Endodermal cell (in vitro differentiated cells): Measurements from ENCODE around the gene GCNT4. TPM values are rescaled to one million over a fixed set of nuclear protein-coding genes. Genes with fewer than 3 reads are reported as not detected.
"Not testable (repeated sequence)": the region's sequence is repeated elsewhere in the genome, so short reads cannot be mapped to it uniquely, and the experiment has no call there.

Experiments used
- DNase-seq: peaks from one replicate; pipeline ENCODE4 v3.0.0-alpha.2; 2017
- H3K27ac ChIP-seq: 2 replicates; pipeline ENCODE4 v1.5.1; 2013; ENCODE audit warnings: mild to moderate bottlenecking, low read depth, low read length, moderate library complexity
- H3K27me3 ChIP-seq: 2 replicates; pipeline ENCODE4 v1.6.1; 2013; ENCODE audit warnings: mild to moderate bottlenecking, low read length, moderate library complexity; ENCODE audit not compliant: insufficient read depth, control insufficient read depth, poor library complexity, severe bottlenecking
- H3K36me3 ChIP-seq: 2 replicates; pipeline ENCODE4 v1.7.0; 2013; ENCODE audit warnings: mild to moderate bottlenecking, low read length, moderate library complexity; ENCODE audit not compliant: control insufficient read depth, insufficient read depth
- H3K4me1 ChIP-seq: one replicate; pipeline ENCODE4 v1.7.0; 2013; ENCODE audit warnings: low read length; ENCODE audit not compliant: control insufficient read depth, insufficient read depth
- H3K4me3 ChIP-seq: 2 replicates; pipeline ENCODE4 v1.5.1; 2013; ENCODE audit warnings: mild to moderate bottlenecking, low read length, moderate library complexity
- H3K9ac ChIP-seq: 2 replicates; pipeline ENCODE4 v1.6.1; 2013; ENCODE audit warnings: mild to moderate bottlenecking, low read length, moderate library complexity; ENCODE audit not compliant: poor library complexity, severe bottlenecking; ENCODE audit errors: extremely low read depth
- H3K9me3 ChIP-seq: 2 replicates; pipeline ENCODE4 v1.6.1; 2013; ENCODE audit warnings: mild to moderate bottlenecking, low read length, moderate library complexity; ENCODE audit not compliant: control insufficient read depth
- H3K27ac Mint-ChIP-seq: 2 replicates; pipeline ENCODE4 v1.8.0; 2020; ENCODE audit warnings: mixed read lengths
- H3K27me3 Mint-ChIP-seq: 2 replicates; pipeline ENCODE4 v1.8.0; 2021; ENCODE audit warnings: mild to moderate bottlenecking, mixed read lengths; ENCODE audit not compliant: insufficient read depth
- H3K36me3 Mint-ChIP-seq: 2 replicates; pipeline ENCODE4 v1.8.0; 2020; ENCODE audit warnings: low read depth, mixed read lengths
- H3K4me1 Mint-ChIP-seq: 2 replicates; pipeline ENCODE4 v1.8.0; 2020; ENCODE audit warnings: mixed read lengths
- H3K4me3 Mint-ChIP-seq: 2 replicates; pipeline ENCODE4 v1.8.0; 2020; ENCODE audit warnings: mild to moderate bottlenecking, moderate library complexity, mixed read lengths
- H3K9me3 Mint-ChIP-seq: 2 replicates; pipeline ENCODE4 v1.8.0; 2020; ENCODE audit warnings: mild to moderate bottlenecking, mixed read lengths
- CTCF ChIP-seq: fragments of 200-600 bp; sonication (generic); conservative IDR thresholded peaks from 2 replicates; pipeline ENCODE4 v1.5.0; 2021; ENCODE audit warnings: antibody characterized with exemption, mild to moderate bottlenecking
- WGBS, 2 experiments: methylation state at CpG; one replicate each; pipeline versions ENCODE4 v1.1.5 to v1.1.7; 2013; ENCODE audit warnings: missing lambda C conversion rate in 2 of 2, mixed read lengths in 1 of 2; ENCODE audit not compliant: insufficient coverage in 1 of 2, insufficient read length in 1 of 2; 5-methylcytosine and 5-hydroxymethylcytosine counted together
- total RNA-seq, 2 donors: library from RNA; stranded (reverse); fragmentation: NEBNext Ultra II Directional in 1 of 2; extraction: Animal tissue kit (Norgen Biotek cat#: 25700) in 1 of 2; gene quantifications; 2 replicates in 1 of 2; 3 replicates in 1 of 2; pipeline ENCODE4 v1.2.1, GENCODE V29; 2021

Gene GCNT4
- total RNA-seq, 2 donors from 2014 or later, result 2.5 to 4.2 TPM

GRCh38 chr5:75081510-75081909, 29.2 kb upstream of the GCNT4 start:
- Histone ChIP-seq H3K36me3 (no peaks in the 10 kb centered on the region), H3K27me3 (no peaks in the 10 kb centered on the region), H3K9me3 (peaks cover 8% of the 10 kb centered on the region), H3K4me3 (no peak overlapping the region), H3K4me1 (peaks cover 1% of the 10 kb centered on the region), H3K27ac (no peak overlapping the region), H3K9ac (no peak overlapping the region)
- no peaks in the 10 kb centered on the region for H3K9me3 Mint-ChIP-seq
- no peaks in the 10 kb centered on the region for H3K27me3 Mint-ChIP-seq
- H3K36me3 Mint-ChIP-seq, result no peaks in the 10 kb centered on the region
- no peak for DNase-seq
- WGBS, 2 experiments, result 100% methylated on average over 2 of the region's 2 CpGs; no CpG with 5 or more reads in 1 of the 2 experiments
- peaks cover 1% of the 10 kb centered on the region for H3K4me1 Mint-ChIP-seq
- no peak overlapping the region for H3K4me3 Mint-ChIP-seq
- H3K27ac Mint-ChIP-seq, result no peak overlapping the region
- TF ChIP-seq CTCF, result no peak

- 90 to 95% methylated on average over 2 to 3 of the region's 3 CpGs for WGBS, 2 experiments
- H3K27me3 ChIP-seq, H3K4me1 ChIP-seq, H3K36me3 Mint-ChIP-seq, H3K27ac ChIP-seq, H3K9me3 Mint-ChIP-seq, H3K27me3 Mint-ChIP-seq, H3K4me1 Mint-ChIP-seq, H3K9me3 ChIP-seq, H3K27ac Mint-ChIP-seq, DNase-seq, H3K4me3 Mint-ChIP-seq, H3K4me3 ChIP-seq, H3K36me3 ChIP-seq, H3K9ac ChIP-seq: not testable (repeated sequence)
These were observed 27.0 kb upstream of the GCNT4 start for GRCh38 chr5:75079346-75079745.

- no peaks in the 10 kb centered on the region for H3K36me3 Mint-ChIP-seq
- H3K27ac ChIP-seq, result no peak overlapping the region
- no peak overlapping the region for H3K4me3 ChIP-seq
- 89 to 95% methylated on average over 1 to 5 of the region's 5 CpGs for WGBS, 2 experiments
- H3K4me1 Mint-ChIP-seq, result peaks cover 18% of the 10 kb centered on the region
- H3K27me3 Mint-ChIP-seq, result no peaks in the 10 kb centered on the region
- no peak overlapping the region for H3K9ac ChIP-seq
- peaks cover 8% of the 10 kb centered on the region for H3K4me1 ChIP-seq
- TF ChIP-seq CTCF, result no peak
- DNase-seq, result no peak
- no peaks in the 10 kb centered on the region for H3K9me3 Mint-ChIP-seq
- H3K9me3 ChIP-seq, result no peaks in the 10 kb centered on the region
- no peak overlapping the region for H3K4me3 Mint-ChIP-seq
- H3K27ac Mint-ChIP-seq, result no peak overlapping the region
- H3K27me3 ChIP-seq, result no peaks in the 10 kb centered on the region
- H3K36me3 ChIP-seq, result no peaks in the 10 kb centered on the region
These were observed 25.7 kb upstream of the GCNT4 start for GRCh38 chr5:75078027-75078426.

GRCh38 chr5:75072061-75072460, 19.7 kb upstream of the GCNT4 start:
- no peak overlapping the region for H3K27ac Mint-ChIP-seq
- TF ChIP-seq CTCF, result no peak
- peaks cover 3% of the 10 kb centered on the region for H3K27me3 Mint-ChIP-seq
- H3K4me3 Mint-ChIP-seq, result no peak overlapping the region
- Histone ChIP-seq H3K4me1 (peaks cover 8% of the 10 kb centered on the region), H3K4me3 (no peak overlapping the region), H3K27ac (no peak overlapping the region), H3K27me3 (no peaks in the 10 kb centered on the region), H3K36me3 (no peaks in the 10 kb centered on the region), H3K9me3 (no peaks in the 10 kb centered on the region), H3K9ac (no peak overlapping the region)
- H3K9me3 Mint-ChIP-seq, result no peaks in the 10 kb centered on the region
- no peaks in the 10 kb centered on the region for H3K36me3 Mint-ChIP-seq
- no peak for DNase-seq
- peaks cover 18% of the 10 kb centered on the region for H3K4me1 Mint-ChIP-seq
